ENCODE measurements around the gene DEFB128. TPM values are rescaled to one million over a fixed set of nuclear protein-coding genes. Genes with fewer than 3 reads are reported as not detected.

The DEFB128 gene
- total RNA-seq, 1 donor from 2014 or later: not detected

- no peak overlapping the region for H3K27ac Mint-ChIP-seq
- peaks cover 64% of the 10 kb centered on the region for H3K27me3 Mint-ChIP-seq
- no peak for TF ChIP-seq CTCF (conservative IDR thresholded peaks at IDR 0.05)
- H3K36me3 Mint-ChIP-seq: no peaks in the 10 kb centered on the region
- DNase-seq (ENCODE audit: extremely low spot score, unreplicated experiment): no peak
- no peak overlapping the region for H3K4me3 Mint-ChIP-seq
- H3K9me3 Mint-ChIP-seq: no peaks in the 10 kb centered on the region
- no peaks in the 10 kb centered on the region for H3K4me1 Mint-ChIP-seq (ENCODE audit: unreplicated experiment)
These were observed 43.6 kb downstream of the DEFB128 start for GRCh38 chr20:145877-146276.

- no peak within 1 kb of the TSS for H3K4me3 Mint-ChIP-seq
- DNase-seq (ENCODE audit: extremely low spot score, unreplicated experiment): no peak
- no peak within 1 kb of the TSS for H3K27ac Mint-ChIP-seq
- H3K4me1 Mint-ChIP-seq (ENCODE audit: unreplicated experiment): no peaks in the 10 kb centered on the region
- H3K36me3 Mint-ChIP-seq: no peaks in the 10 kb centered on the region
- H3K9me3 Mint-ChIP-seq: peaks cover 5% of the 10 kb centered on the region
- no peak for TF ChIP-seq CTCF (conservative IDR thresholded peaks at IDR 0.05)
- peaks cover 56% of the 10 kb centered on the region for H3K27me3 Mint-ChIP-seq
These were observed 47.2 kb downstream of the DEFB128 start, which contains the start of gene DEFB126 for GRCh38 chr20:142290-142689. Gene DEFB126 (plus strand): TSS chr20:142590. CDS start chr20:142629, 39 bp downstream.

Other genes starting within 250 kb of the DEFB128 start
- not detected in 2 replicates for gene DEFB125, start 102.0 kb downstream of the DEFB128 start, total RNA-seq (ENCODE audit: low replicate concordance)
- not detected in 2 replicates for gene DEFB126, start 47.1 kb downstream of the DEFB128 start, total RNA-seq (ENCODE audit: low replicate concordance)
- gene DEFB127, start 32.3 kb downstream of the DEFB128 start, total RNA-seq (ENCODE audit: low replicate concordance): not detected in 2 replicates
- not detected in 2 replicates for gene DEFB129, start 37.5 kb upstream of the DEFB128 start, total RNA-seq (ENCODE audit: low replicate concordance)
- gene DEFB132, start 68.0 kb upstream of the DEFB128 start, total RNA-seq (ENCODE audit: low replicate concordance): not detected in 2 replicates
- gene C20orf96, start 101.0 kb upstream of the DEFB128 start, total RNA-seq (ENCODE audit: low replicate concordance): 12.6 and 27.0 TPM in 2 replicates
- 28.9 and 40.5 TPM in 2 replicates for gene ZCCHC3, start 107.9 kb upstream of the DEFB128 start, total RNA-seq (ENCODE audit: low replicate concordance)
- gene SOX12, start 135.8 kb upstream of the DEFB128 start, total RNA-seq (ENCODE audit: low replicate concordance): 9.9 and 52.7 TPM in 2 replicates
- gene NRSN2, start 157.4 kb upstream of the DEFB128 start, total RNA-seq (ENCODE audit: low replicate concordance): 33.8 and 43.0 TPM in 2 replicates
- 8.3 and 17.0 TPM in 2 replicates for gene TRIB3, start 191.0 kb upstream of the DEFB128 start, total RNA-seq (ENCODE audit: low replicate concordance)
- gene RBCK1, start 218.6 kb upstream of the DEFB128 start, total RNA-seq (ENCODE audit: low replicate concordance): 81.3 and 84.9 TPM in 2 replicates